ENCODE measurements around the gene ATXN2L. TPM values are rescaled to one million over a fixed set of nuclear protein-coding genes. Genes with fewer than 3 reads are reported as not detected.

ATXN2L gene
- total RNA-seq, 1 experiment from 2014 or later = 270 TPM

- DNase-seq (ENCODE audit: low read depth, low spot score) (peak; percentile 79), ATAC-seq (peak; percentile 98)
- Histone ChIP-seq H3K9me3 (ENCODE audit: control insufficient read depth, insufficient read depth, low read depth, low read length) (no peaks in the 10 kb centered on the region), H3K36me3 (ENCODE audit: control insufficient read depth, insufficient read depth, low read length) (peaks cover 3% of the 10 kb centered on the region), H3K4me3 (ENCODE audit: low read depth in 2 of 2, low read length in 2 of 2) (peak within 1 kb of the TSS; percentile 94 to 97), H3K27ac (ENCODE audit: low read length) (peak within 1 kb of the TSS; percentile 87), H3K4me1 (ENCODE audit: control insufficient read depth, insufficient read depth, low read length) (peaks cover 6% of the 10 kb centered on the region; the same call in 1 of the 2 replicates), H3K27me3 (ENCODE audit: control insufficient read depth, insufficient read depth, low read length) (no peaks in the 10 kb centered on the region)
- intact Hi-C loops (cut with micrococcal nuclease; ENCODE audit: unreplicated experiment) = loop anchor here (10.0 kb wide), 1 partner anchor 98 kb away; no protein-coding TSS in a partner anchor
- TF ChIP-seq TCF7L2 (IDR thresholded peaks at IDR 0.05; ENCODE audit: low read depth, low read length) (no peak), SIN3A (IDR thresholded peaks at IDR 0.05; ENCODE audit: borderline replicate concordance, insufficient read depth, low read depth, low read length) (peak; percentile 88; the same call in 1 of the 2 replicates), REST (IDR thresholded peaks at IDR 0.05; ENCODE audit: insufficient read depth in 1 of 2, low read depth in 2 of 2, low read length in 1 of 2) (0 out of 4 replicates have a peak, but pooled peaks of 1 of the 2 experiments have one; percentile 25), POLR2AphosphoS5 (IDR thresholded peaks at IDR 0.05; ENCODE audit: low read depth, low read length) (peak; percentile 89), CTCF (IDR thresholded peaks at IDR 0.05) (peak; percentile 88; the same call in 1 of the 2 replicates)
- POLR2A ChIA-PET = interaction anchor here (0.6 kb wide), 1 partner anchor 96 kb away, joined by 3 read pairs; no protein-coding TSS in a partner anchor
- no TSS peak for BruUV-seq (replicated peaks)
- in situ Hi-C loops (cut with HindIII; ENCODE audit: low pct_unique_long_range_greater_than_20kb, low sequenced_read_pairs) = no loop called here
- CTCF ChIA-PET = interaction anchor here (0.7 to 1.1 kb wide), 2 partner anchors 45 to 99 kb away, joined by 3 read pairs; no protein-coding TSS in a partner anchor
These were observed 23.5 kb downstream of the ATXN2L start, which contains the start of gene TUFM for GRCh38 chr16:28846080-28846932. Gene TUFM (minus strand): TSS chr16:28846348. CDS start chr16:28846269, 79 bp downstream.

- TF ChIP-seq REST (IDR thresholded peaks at IDR 0.05; ENCODE audit: insufficient read depth in 1 of 2, low read depth in 2 of 2, low read length in 1 of 2) (no peak), TCF7L2 (IDR thresholded peaks at IDR 0.05; ENCODE audit: low read depth, low read length) (no peak), POLR2AphosphoS5 (IDR thresholded peaks at IDR 0.05; ENCODE audit: low read depth, low read length) (no peak), SIN3A (IDR thresholded peaks at IDR 0.05; ENCODE audit: borderline replicate concordance, insufficient read depth, low read depth, low read length) (no peak), CTCF (IDR thresholded peaks at IDR 0.05) (no peak)
- TSS peak; percentile 71 for BruUV-seq (replicated peaks)
- Histone ChIP-seq H3K36me3 (ENCODE audit: control insufficient read depth, insufficient read depth, low read length) (peaks cover 3% of the 10 kb centered on the region), H3K4me3 (ENCODE audit: low read depth in 2 of 2, low read length in 2 of 2) (peak overlapping the region; percentile 94 to 97), H3K9me3 (ENCODE audit: control insufficient read depth, insufficient read depth, low read depth, low read length) (no peaks in the 10 kb centered on the region), H3K27me3 (ENCODE audit: control insufficient read depth, insufficient read depth, low read length) (no peaks in the 10 kb centered on the region), H3K27ac (ENCODE audit: low read length) (peak overlapping the region; percentile 84), H3K4me1 (ENCODE audit: control insufficient read depth, insufficient read depth, low read length) (peaks cover 6% of the 10 kb centered on the region; the same call in 1 of the 2 replicates)
- ChIA-PET POLR2A (no interaction called here), CTCF (interaction anchor here (0.9 kb wide), 1 partner anchor 458 kb away, joined by 3 read pairs; no protein-coding TSS in a partner anchor)
- intact Hi-C loops (cut with micrococcal nuclease; ENCODE audit: unreplicated experiment) (loop anchor here (10.0 kb wide), 1 partner anchor 98 kb away; no protein-coding TSS in a partner anchor), in situ Hi-C loops (cut with HindIII; ENCODE audit: low pct_unique_long_range_greater_than_20kb, low sequenced_read_pairs) (no loop called here)
- ATAC-seq (peak; percentile 32), DNase-seq (ENCODE audit: low read depth, low spot score) (no peak)
These were observed 24.1 kb downstream of the ATXN2L start for GRCh38 chr16:28846933-28847273.

Measured in Panc1 (cell line).